Measurements from ENCODE around the gene FCN3.

DNA sequence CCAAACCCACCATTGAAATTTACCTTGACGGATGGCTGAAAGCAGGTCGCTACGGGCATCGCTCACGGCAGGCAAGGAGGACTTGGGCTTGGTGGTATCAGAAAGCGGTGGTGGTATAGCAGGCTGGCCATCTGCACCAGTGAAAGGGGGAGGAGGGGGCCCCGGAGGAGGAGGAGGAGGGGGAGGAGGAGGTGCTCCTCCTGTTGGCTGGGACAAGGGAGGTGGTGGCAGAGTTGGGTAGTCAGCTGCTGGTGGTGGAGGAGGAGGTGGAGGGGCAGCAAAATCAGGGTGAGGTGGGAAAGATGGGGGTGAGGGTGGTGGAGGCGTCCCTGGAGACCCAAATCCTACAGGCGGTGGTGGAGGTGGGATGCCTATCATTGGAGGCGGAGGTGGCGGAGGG is 35.0 kb upstream of the FCN3 start:
- TF ChIP-seq, protein P1, sequence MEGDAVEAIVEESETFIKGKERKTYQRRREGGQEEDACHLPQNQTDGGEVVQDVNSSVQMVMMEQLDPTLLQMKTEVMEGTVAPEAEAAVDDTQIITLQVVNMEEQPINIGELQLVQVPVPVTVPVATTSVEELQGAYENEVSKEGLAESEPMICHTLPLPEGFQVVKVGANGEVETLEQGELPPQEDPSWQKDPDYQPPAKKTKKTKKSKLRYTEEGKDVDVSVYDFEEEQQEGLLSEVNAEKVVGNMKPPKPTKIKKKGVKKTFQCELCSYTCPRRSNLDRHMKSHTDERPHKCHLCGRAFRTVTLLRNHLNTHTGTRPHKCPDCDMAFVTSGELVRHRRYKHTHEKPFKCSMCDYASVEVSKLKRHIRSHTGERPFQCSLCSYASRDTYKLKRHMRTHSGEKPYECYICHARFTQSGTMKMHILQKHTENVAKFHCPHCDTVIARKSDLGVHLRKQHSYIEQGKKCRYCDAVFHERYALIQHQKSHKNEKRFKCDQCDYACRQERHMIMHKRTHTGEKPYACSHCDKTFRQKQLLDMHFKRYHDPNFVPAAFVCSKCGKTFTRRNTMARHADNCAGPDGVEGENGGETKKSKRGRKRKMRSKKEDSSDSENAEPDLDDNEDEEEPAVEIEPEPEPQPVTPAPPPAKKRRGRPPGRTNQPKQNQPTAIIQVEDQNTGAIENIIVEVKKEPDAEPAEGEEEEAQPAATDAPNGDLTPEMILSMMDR (IDR thresholded peaks at IDR 0.05; ENCODE audit: poor library complexity) = no peak
- no peak for TF ChIP-seq EZH2 (IDR thresholded peaks at IDR 0.05; ENCODE audit: borderline replicate concordance)

All from hepatocyte (in vitro differentiated cells).